ENCODE results near the gene PPP1CA. TPM values are rescaled to one million over a fixed set of nuclear protein-coding genes. Genes with fewer than 3 reads are reported as not detected.

Gene PPP1CA
- total and polyA plus RNA-seq, 3 donors from 2014 or later = 79.7 to 129 (median 100) TPM

GRCh38 chr11:67393990-67394389 lies 7.7 kb downstream of the PPP1CA start:
- H3K36me3 ChIP-seq (ENCODE audit: low read depth, missing control alignments) = no peaks in the 10 kb centered on the region
- H3K4me3 ChIP-seq = no peak overlapping the region
- no peak for DNase-seq
- no peak overlapping the region for H3K27ac ChIP-seq
- no peaks in the 10 kb centered on the region for H3K27me3 ChIP-seq
- no peaks in the 10 kb centered on the region for H3K9me3 ChIP-seq
- TF ChIP-seq, protein P1, sequence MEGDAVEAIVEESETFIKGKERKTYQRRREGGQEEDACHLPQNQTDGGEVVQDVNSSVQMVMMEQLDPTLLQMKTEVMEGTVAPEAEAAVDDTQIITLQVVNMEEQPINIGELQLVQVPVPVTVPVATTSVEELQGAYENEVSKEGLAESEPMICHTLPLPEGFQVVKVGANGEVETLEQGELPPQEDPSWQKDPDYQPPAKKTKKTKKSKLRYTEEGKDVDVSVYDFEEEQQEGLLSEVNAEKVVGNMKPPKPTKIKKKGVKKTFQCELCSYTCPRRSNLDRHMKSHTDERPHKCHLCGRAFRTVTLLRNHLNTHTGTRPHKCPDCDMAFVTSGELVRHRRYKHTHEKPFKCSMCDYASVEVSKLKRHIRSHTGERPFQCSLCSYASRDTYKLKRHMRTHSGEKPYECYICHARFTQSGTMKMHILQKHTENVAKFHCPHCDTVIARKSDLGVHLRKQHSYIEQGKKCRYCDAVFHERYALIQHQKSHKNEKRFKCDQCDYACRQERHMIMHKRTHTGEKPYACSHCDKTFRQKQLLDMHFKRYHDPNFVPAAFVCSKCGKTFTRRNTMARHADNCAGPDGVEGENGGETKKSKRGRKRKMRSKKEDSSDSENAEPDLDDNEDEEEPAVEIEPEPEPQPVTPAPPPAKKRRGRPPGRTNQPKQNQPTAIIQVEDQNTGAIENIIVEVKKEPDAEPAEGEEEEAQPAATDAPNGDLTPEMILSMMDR (IDR thresholded peaks at IDR 0.05) = no peak
- TF ChIP-seq POLR2A (IDR thresholded peaks at IDR 0.05) = no peak
- H3K4me1 ChIP-seq = peaks cover 16% of the 10 kb centered on the region
- 52% methylated on average over 5 of the region's 5 CpGs for WGBS, 2 donors
- intact Hi-C loops (cut with DNase I; ENCODE audit: low total_unique reads) = no loop called here

DNA sequence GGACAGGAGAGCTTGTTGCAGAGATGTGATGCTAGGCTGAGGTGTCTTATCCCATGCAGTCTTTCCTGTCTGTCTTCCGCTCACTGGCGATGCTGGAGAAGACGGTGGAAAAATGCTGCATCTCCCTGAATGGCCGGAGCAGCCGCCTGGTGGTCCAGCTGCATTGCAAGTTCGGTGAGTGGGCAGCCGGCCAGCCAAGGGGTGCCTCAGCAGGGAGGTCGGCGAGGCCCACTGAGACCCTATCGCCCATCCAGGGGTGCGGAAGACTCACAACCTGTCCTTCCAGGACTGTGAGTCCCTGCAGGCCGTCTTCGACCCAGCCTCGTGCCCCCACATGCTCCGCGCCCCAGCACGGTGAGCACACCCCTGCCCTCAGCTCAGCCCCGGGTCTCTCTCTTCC lies 8.2 kb downstream of the PPP1CA start:
- no peak overlapping the region for H3K4me3 ChIP-seq
- H3K27ac ChIP-seq = no peak overlapping the region
- intact Hi-C loops (cut with DNase I; ENCODE audit: low total_unique reads) = no loop called here
- 91 to 95% methylated on average over 8 to 18 of the region's 18 CpGs for WGBS, 2 donors
- no peaks in the 10 kb centered on the region for H3K9me3 ChIP-seq
- no peak for DNase-seq
- TF ChIP-seq, protein P1 (IDR thresholded peaks at IDR 0.05) = no peak
- no peak for TF ChIP-seq POLR2A (IDR thresholded peaks at IDR 0.05)
- H3K4me1 ChIP-seq = peaks cover 16% of the 10 kb centered on the region
- H3K27me3 ChIP-seq = no peaks in the 10 kb centered on the region
- no peaks in the 10 kb centered on the region for H3K36me3 ChIP-seq (ENCODE audit: low read depth, missing control alignments)

DNA sequence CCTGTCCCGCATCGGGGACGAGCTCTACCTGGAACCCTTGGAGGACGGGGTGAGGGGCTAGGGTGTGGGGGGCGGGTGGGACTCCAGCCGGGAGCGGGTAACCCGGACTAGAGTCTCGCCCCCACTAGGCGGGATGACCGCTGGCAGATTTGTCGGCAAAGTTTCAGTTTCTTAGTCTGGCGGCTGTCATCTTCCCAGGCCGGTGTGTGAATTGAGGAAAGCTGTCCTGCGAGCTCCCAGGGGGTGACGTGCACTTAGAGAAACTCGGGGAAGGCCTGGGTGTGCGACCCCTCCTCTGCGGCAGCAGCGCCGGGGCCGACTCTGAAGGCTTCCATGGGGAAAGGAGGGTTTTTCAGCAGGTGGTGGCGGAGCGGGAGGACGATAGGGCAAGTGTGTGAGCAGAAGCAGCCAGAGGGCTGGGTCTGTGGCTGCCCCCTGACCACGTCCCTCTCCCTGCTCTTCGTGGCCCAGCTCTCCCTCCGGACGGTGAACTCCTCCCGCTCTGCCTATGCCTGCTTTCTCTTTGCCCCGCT lies 9.4 kb downstream of the PPP1CA start:
- no peak for DNase-seq
- Histone ChIP-seq H3K36me3 (ENCODE audit: low read depth, missing control alignments) (no peaks in the 10 kb centered on the region), H3K27me3 (no peaks in the 10 kb centered on the region), H3K4me3 (peak overlapping the region; percentile 69 to 89), H3K27ac (peak overlapping the region; percentile 46 to 59), H3K9me3 (no peaks in the 10 kb centered on the region), H3K4me1 (peaks cover 16% of the 10 kb centered on the region)
- TF ChIP-seq POLR2A (IDR thresholded peaks at IDR 0.05) = no peak
- TF ChIP-seq, protein P1 (IDR thresholded peaks at IDR 0.05) = no peak
- intact Hi-C loops (cut with DNase I; ENCODE audit: low total_unique reads) = no loop called here
- WGBS, 2 donors = 5 to 15% methylated on average over 13 to 31 of the region's 31 CpGs

GRCh38 chr11:67391304-67392182 lies 10.1 kb downstream of the PPP1CA start, which contains the start of gene RAD9A:
RAD9A (plus strand) TSS chr11:67391986; CDS start chr11:67392045, 59 bp downstream.
- no peak for TF ChIP-seq POLR2A (IDR thresholded peaks at IDR 0.05)
- TF ChIP-seq, protein P1 (IDR thresholded peaks at IDR 0.05) = peak in 2 of 3 experiments; percentile 14 to 16
- peak within 1 kb of the TSS; percentile 69 to 89 for H3K4me3 ChIP-seq
- intact Hi-C loops (cut with DNase I; ENCODE audit: low total_unique reads) = no loop called here

More at GRCh38 chr11:67391304-67392182, 10.1 kb downstream of the PPP1CA start, which contains the start of gene RAD9A:
- Histone ChIP-seq H3K36me3 (ENCODE audit: low read depth, missing control alignments) (no peaks in the 10 kb centered on the region), H3K27me3 (no peaks in the 10 kb centered on the region), H3K9me3 (no peaks in the 10 kb centered on the region), H3K4me1 (peaks cover 16% of the 10 kb centered on the region), H3K27ac (peak within 1 kb of the TSS; percentile 46 to 59)
- 0% methylated on average over 8 to 65 of the region's 75 CpGs for WGBS, 2 donors
- DNase-seq = peak; percentile 97
